Dermis microvascular lymphatic vessel endothelial cell (primary cell): Measurements from ENCODE around the gene TOR4A. TPM values are rescaled to one million over a fixed set of nuclear protein-coding genes. Genes with fewer than 3 reads are reported as not detected.

Experiments
- DNase-seq, 2 donors: peaks; one replicate each; pipeline versions ENCODE4 v3.0.0 to v3.0.0-alpha.2; 2010; ENCODE audit warnings: low read depth in 2 of 2
- total RNA-seq: library from RNA; depleted of rRNA; stranded (reverse); fragments of >200 nt; gene quantifications from 2 replicates; pipeline ENCODE4 v1.2.1, GENCODE V29; 2014

Gene TOR4A
- total RNA-seq, 1 donor from 2014 or later, result 23.5 TPM

DNA sequence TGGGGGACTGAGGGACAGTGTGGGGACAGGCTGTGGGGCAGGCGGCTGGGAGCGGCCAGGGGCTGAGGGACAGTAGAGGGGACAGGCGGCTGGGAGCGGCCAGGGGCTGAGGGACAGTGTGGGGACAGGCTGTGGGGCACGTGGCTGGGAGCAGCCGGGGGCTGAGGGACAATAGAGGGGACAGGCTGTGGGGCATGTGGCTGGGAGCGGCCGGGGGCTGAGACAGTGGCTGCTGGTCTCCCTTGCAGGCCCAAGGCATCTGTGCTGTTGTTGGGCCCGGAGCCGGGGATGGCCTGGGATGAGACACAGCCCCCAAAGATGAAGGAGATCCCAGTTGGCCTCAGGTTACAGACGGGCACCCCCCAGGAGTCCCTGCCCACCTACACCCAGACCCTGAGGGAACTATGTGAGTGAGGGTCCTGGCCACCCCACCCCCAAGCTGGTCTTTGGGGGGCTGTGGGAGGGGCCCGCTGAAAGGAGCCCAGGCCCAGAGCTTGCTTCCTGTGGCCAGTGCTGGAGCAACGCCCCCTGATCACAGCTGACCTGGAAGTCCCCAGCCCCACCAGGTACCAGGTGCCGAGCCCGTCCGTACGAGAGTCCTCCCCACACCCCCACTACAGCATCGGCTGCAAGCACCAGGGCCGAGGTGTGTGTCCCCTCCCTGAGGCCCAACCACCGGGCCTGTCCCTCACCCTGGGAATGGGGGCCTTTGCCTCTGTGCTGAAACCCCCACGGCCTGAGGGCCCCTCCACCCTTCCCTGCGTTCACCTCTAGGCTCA lies 25.8 kb upstream of the TOR4A start:
- DNase-seq, result no peak

- DNase-seq, result no peak
Observed at GRCh38 chr9:137252555-137253506, 24.7 kb upstream of the TOR4A start.

GRCh38 chr9:137253717-137254623 lies 23.6 kb upstream of the TOR4A start:
- DNase-seq, result no peak

- DNase-seq, result peak in 1 of 2 donors; percentile 78
Observed at GRCh38 chr9:137254624-137255447, 22.7 kb upstream of the TOR4A start, which contains the start of gene NELFB. Gene NELFB, plus strand, starts transcription at chr9:137255327.

GRCh38 chr9:137255448-137256114 lies 21.9 kb upstream of the TOR4A start:
- DNase-seq, result peak in 1 of 2 donors; percentile 40

DNA sequence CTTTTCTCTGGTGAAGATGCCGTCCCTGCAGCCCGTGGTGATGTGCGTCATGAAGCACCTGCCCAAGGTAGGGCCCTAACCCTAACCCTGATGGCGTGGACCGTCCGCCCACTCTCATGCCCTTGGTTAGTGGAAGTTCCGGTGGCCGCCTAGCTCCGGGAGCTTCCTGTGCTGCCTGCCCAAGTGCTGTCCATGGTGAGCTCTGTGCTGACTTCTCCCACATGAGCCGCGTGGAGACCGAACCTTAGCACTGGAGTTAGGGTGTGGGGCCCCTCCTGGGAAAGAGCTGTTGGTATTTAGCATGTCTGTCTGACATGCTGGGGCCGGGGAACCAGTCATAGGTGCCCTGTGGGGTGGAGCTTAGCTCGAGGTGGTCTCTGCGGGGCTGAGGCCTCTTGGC lies 21.2 kb upstream of the TOR4A start:
- DNase-seq, result no peak

DNA sequence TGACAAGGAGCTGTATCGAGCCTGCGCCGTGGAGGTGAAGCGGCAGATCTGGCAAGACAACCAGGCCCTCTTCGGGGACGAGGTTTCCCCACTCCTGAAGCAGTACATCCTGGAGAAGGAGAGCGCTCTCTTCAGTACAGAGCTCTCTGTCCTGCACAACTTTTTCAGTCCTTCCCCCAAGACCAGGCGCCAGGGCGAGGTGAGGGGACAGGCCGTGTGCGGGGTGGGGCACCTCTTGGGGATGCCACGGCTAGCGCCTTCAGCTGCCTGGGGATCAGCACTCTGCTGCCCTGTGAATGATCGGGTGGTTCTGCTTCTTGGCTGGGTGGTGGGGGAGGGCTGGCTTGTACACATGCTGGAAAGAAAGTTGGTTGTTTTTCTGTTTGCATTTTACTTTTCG lies 20.7 kb upstream of the TOR4A start:
- DNase-seq, result no peak

DNA sequence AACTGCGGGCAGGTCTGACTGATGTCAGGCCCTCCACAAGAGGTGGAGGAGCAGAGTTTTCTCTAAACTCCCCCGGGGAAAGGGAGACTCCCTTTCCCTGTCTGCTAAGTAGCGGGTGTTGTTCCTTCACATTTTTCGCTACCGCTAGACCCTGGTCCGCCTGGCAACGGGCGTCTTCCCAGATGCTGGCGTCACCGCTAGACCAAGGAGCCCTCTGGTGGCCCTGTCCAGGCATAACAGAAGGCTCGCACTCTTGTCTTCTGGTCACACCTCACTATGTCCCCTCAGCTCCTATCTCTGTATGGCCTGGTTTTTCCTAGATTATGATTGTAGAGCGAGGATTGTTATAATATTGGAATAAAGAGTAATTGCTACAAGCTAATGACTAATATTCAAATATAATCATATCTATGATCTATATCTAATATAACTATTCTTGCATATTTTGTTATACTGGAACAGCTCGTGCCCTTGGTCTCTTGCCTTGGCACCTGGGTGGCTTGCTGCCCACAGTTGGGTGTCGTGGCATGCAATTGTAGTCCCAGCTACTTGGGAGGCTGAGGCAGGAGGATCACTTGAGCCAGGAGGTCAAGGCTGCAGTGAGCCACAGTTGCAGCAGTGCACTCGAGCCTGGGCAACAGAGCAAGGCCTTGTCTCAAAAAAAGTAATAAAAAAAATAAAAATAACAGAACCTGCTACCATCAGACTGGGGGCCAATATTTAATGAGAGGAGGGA lies 15.2 kb upstream of the TOR4A start:
- DNase-seq, result peak in 1 of 2 donors; percentile 38

DNA sequence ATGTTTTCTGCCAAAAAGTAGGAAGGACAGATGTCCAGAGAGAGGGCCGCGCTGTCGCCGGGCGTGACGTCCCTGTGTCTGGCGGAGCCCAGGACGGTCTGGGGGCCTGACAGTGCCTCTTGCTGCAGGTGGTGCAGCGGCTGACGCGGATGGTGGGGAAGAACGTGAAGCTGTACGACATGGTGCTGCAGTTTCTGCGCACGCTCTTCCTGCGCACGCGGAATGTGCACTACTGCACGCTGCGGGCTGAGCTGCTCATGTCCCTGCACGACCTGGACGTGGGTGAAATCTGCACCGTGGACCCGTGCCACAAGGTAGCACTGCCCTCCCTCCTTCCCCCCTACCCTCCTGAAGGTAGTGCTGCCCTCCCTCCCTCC lies 14.6 kb upstream of the TOR4A start:
- no peak for DNase-seq

- DNase-seq, result no peak
Observed at GRCh38 chr9:137263506-137263905, 14.0 kb upstream of the TOR4A start.

GRCh38 chr9:137264067-137264466 lies 13.5 kb upstream of the TOR4A start:
- no peak for DNase-seq

DNA sequence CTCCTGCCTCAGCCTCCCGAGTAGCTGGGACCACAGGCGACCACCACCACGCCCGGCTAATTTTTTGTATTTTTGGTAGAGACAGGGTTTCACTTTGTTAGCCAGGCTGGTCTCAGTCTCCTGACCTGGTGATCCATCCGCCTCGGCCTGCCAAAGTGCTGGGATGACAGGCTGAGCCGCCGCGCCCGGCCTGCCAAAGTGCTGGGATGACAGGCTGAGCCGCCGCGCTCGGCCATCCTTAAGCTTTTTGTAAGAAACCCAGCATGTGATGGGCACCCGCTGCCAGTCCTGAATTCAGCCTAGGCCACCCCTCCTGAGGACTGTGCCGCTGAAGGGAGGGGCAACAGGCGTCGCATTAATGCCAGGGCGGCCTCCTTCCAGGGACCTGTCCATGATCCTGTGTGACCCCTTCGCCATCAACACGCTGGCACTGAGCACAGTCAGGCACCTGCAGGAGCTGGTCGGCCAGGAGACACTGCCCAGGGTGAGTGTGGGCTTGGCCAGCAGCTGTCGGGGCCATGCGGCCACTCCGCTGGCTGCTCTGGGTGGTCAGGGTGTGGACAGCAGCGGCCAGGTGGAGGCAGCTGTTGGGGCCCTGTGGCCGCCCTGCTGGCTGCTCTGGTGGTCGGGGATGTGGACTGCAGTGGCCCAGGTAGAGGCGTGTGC lies 11.9 kb upstream of the TOR4A start:
- DNase-seq, result no peak

DNA sequence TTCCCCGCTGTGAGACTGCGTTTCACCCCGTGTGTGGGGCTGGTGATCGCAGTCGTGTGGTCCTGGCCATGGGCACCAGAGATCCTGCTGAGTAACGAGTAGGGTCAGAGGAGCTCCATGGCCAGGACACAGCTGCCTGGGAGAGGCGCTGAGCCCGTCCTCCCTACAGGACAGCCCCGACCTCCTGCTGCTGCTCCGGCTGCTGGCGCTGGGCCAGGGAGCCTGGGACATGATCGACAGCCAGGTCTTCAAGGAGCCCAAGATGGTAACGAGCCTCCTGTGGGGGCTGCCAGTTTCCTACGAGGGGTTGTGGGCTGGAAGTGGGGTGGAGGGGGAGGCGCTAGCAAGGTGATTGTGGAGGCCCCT lies 11.4 kb upstream of the TOR4A start:
- DNase-seq, result no peak

- DNase-seq, result no peak
Observed at GRCh38 chr9:137266585-137267453, 10.7 kb upstream of the TOR4A start.

GRCh38 chr9:137267933-137268355 lies 9.6 kb upstream of the TOR4A start:
- DNase-seq, result no peak

- peak; percentile 69 to 82 for DNase-seq
Observed at GRCh38 chr9:137268538-137269201, 8.9 kb upstream of the TOR4A start.

- DNase-seq, result peak in 1 of 2 donors; percentile 61
Observed at GRCh38 chr9:137269231-137269772, 8.2 kb upstream of the TOR4A start.
